Stimulated activated CD8-positive, alpha-beta memory T cell treated with anti-CD3 and anti-CD28 coated beads, Interleukin-15, amount 100 ng/mL, for 1 hour (primary cell): Measurements from ENCODE around the gene GPBP1L1.
"Not testable (repeated sequence)": the region's sequence is repeated elsewhere in the genome, so short reads cannot be mapped to it uniquely, and the experiment has no call there.

Experiments used
- DNase-seq: peaks from one replicate; pipeline ENCODE4 v3.0.0-alpha.2; 2020; ENCODE audit warnings: low read depth

GPBP1L1 gene

GRCh38 chr1:45686288-45687013 lies at the start of gene GPBP1L1:
Gene GPBP1L1 (minus strand): TSS chr1:45686533. CDS start chr1:45659087, 27,446 bp downstream.
- DNase-seq = peak; percentile 95

- no peak for DNase-seq
Measured at GRCh38 chr1:45730780-45731319, 44.5 kb upstream of the GPBP1L1 start.

- DNase-seq = no peak
Measured at GRCh38 chr1:45730075-45730779, 43.9 kb upstream of the GPBP1L1 start.

- DNase-seq = not testable (repeated sequence)
Measured at GRCh38 chr1:45726007-45726406, 39.7 kb upstream of the GPBP1L1 start.

- no peak for DNase-seq
Measured at GRCh38 chr1:45723248-45723930, 37.1 kb upstream of the GPBP1L1 start.

- DNase-seq = no peak
Measured at GRCh38 chr1:45722809-45723208, 36.5 kb upstream of the GPBP1L1 start.

GRCh38 chr1:45721207-45721606 lies 34.9 kb upstream of the GPBP1L1 start:
- DNase-seq = no peak

GRCh38 chr1:45718289-45718688 lies 32.0 kb upstream of the GPBP1L1 start:
- no peak for DNase-seq

GRCh38 chr1:45717386-45717785 lies 31.1 kb upstream of the GPBP1L1 start:
- DNase-seq = not testable (repeated sequence)

- no peak for DNase-seq
Measured at GRCh38 chr1:45716700-45717099, 30.4 kb upstream of the GPBP1L1 start.

- no peak for DNase-seq
Measured at GRCh38 chr1:45713711-45714110, 27.4 kb upstream of the GPBP1L1 start.

- no peak for DNase-seq
Measured at GRCh38 chr1:45704637-45705036, 18.3 kb upstream of the GPBP1L1 start.

GRCh38 chr1:45694823-45695222 lies 8.5 kb upstream of the GPBP1L1 start:
- no peak for DNase-seq

GRCh38 chr1:45693811-45694210 lies 7.5 kb upstream of the GPBP1L1 start:
- not testable (repeated sequence) for DNase-seq

GRCh38 chr1:45687754-45688740 lies 1.7 kb upstream of the GPBP1L1 start, which contains the start of gene TMEM69:
Gene TMEM69 (plus strand): TSS chr1:45688181. CDS start chr1:45691069, 2,888 bp downstream.
- peak; percentile 65 for DNase-seq

GRCh38 chr1:45687014-45687753 lies 851 bp upstream of the GPBP1L1 start:
- DNase-seq = peak; percentile 85

GRCh38 chr1:45686015-45686287 lies 382 bp downstream of the GPBP1L1 start:
- DNase-seq = peak; percentile 29

- no peak for DNase-seq
Measured at GRCh38 chr1:45685308-45686014, 872 bp downstream of the GPBP1L1 start.

GRCh38 chr1:45684402-45684801 lies 1.9 kb downstream of the GPBP1L1 start:
- DNase-seq = no peak

- no peak for DNase-seq
Measured at GRCh38 chr1:45682942-45683341, 3.4 kb downstream of the GPBP1L1 start.
